Measurements from ENCODE around the gene TPP2.

DNA sequence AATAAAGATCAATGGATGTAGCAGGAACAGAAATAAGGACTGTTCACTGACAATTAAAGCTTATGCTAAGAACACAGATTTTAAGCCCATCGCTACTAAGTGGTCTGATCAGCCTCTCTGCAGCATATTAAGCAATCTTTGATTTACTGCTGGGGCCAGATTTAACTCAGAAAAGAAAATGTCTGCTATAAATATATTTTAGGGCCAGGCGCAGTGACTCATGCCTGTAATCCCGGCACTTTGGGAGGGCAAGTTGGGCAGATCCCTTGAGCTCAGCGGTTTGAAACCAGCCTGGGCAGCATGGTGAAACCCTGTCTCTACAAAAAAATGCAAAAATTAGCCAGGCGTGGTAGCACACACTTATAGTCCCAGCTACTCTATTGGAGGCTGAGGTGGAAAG is 55.1 kb downstream of the TPP2 start:
- TF ChIP-seq, protein P1, sequence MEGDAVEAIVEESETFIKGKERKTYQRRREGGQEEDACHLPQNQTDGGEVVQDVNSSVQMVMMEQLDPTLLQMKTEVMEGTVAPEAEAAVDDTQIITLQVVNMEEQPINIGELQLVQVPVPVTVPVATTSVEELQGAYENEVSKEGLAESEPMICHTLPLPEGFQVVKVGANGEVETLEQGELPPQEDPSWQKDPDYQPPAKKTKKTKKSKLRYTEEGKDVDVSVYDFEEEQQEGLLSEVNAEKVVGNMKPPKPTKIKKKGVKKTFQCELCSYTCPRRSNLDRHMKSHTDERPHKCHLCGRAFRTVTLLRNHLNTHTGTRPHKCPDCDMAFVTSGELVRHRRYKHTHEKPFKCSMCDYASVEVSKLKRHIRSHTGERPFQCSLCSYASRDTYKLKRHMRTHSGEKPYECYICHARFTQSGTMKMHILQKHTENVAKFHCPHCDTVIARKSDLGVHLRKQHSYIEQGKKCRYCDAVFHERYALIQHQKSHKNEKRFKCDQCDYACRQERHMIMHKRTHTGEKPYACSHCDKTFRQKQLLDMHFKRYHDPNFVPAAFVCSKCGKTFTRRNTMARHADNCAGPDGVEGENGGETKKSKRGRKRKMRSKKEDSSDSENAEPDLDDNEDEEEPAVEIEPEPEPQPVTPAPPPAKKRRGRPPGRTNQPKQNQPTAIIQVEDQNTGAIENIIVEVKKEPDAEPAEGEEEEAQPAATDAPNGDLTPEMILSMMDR (IDR thresholded peaks at IDR 0.05; ENCODE audit: low read length), result no peak
- TF ChIP-seq EZH2 (IDR thresholded peaks at IDR 0.05; ENCODE audit: borderline replicate concordance, low read length), result no peak
